Measurements from ENCODE around the gene CCT5. TPM values are rescaled to one million over a fixed set of nuclear protein-coding genes. Genes with fewer than 3 reads are reported as not detected.

Gene CCT5
- total RNA-seq (10 to 100 TPM; 27.4 to 32.0 TPM), total RNA-seq (65.9 to 994 (median 145) reads per million in 172 experiments)
- 141 TPM for polyA plus RNA-seq (2013, experiment 1 of 2)
- 127 TPM for polyA plus RNA-seq (2013, experiment 2 of 2)

- Mint-ChIP-seq H3K27ac (peak within 1 kb of the TSS; percentile 99), H3K36me3 (ENCODE audit: low read depth) (peaks cover 48% of the 10 kb centered on the region), H3K4me3 (peak within 1 kb of the TSS; percentile 98), H3K9me3 (no peaks in the 10 kb centered on the region), H3K27me3 (no peaks in the 10 kb centered on the region), H3K4me1 (ENCODE audit: low read depth) (peaks cover 60% of the 10 kb centered on the region)
- intact Hi-C loops (cut with DNase I, micrococcal nuclease), result loop anchor here (1.0 to 2.0 kb wide), 3 partner anchors 103 to 511 kb away; partner anchors contain the start of genes DAP (in 1 of the 2) and MARCHF6 (in 1 of the 2)
- ChIA-PET CTCF (interaction anchor here (0.7 kb wide), 1 partner anchor 188 kb away, joined by 3 read pairs; no protein-coding TSS in a partner anchor), POLR2A (interaction anchor here (1.3 to 3.6 kb wide), 5 partner anchors 12 to 511 kb away, joined by 4 to 56 read pairs (median 4); partner anchors contain the start of genes DAP and MARCHF6)
- Histone ChIP-seq H3K27me3 (ENCODE audit: control insufficient read depth in 1 of 2, insufficient read depth in 2 of 2, low read length in 2 of 2) (no peaks in the 10 kb centered on the region), H3K4me1 (ENCODE audit: insufficient read depth, low read length) (peaks cover 43% of the 10 kb centered on the region), H3K27ac (ENCODE audit: low read depth in 1 of 2, low read length in 2 of 2) (peak within 1 kb of the TSS; percentile 84 to 100), H3K36me3 (ENCODE audit: insufficient read depth, low read length) (peaks cover 18% of the 10 kb centered on the region), H3K9me3 (ENCODE audit: control insufficient read depth in 1 of 2, insufficient read depth in 1 of 2, low read length in 2 of 2) (no peaks in the 10 kb centered on the region), H3K4me3 (ENCODE audit: low read length) (peak within 1 kb of the TSS; percentile 95)
- TF ChIP-seq CTCF (IDR thresholded peaks at IDR 0.05), result no peak
- peak; percentile 76 to 98 (median 88) for DNase-seq
- ATAC-seq (ENCODE audit: poor library complexity), result peak; percentile 81
These were observed at the start of gene CCT5 for GRCh38 chr5:10249948-10250805. Gene CCT5 (plus strand): TSS chr5:10250280. CDS start chr5:10250341, 61 bp downstream.

- ChIA-PET POLR2A (no interaction called here), CTCF (no interaction called here)
- no peak for TF ChIP-seq CTCF (IDR thresholded peaks at IDR 0.05)
- no peaks in the 10 kb centered on the region for H3K36me3 ChIP-seq (ENCODE audit: insufficient read depth, low read length)
- H3K4me3 ChIP-seq (ENCODE audit: low read length), result no peak overlapping the region
- no peaks in the 10 kb centered on the region for H3K27me3 ChIP-seq (ENCODE audit: control insufficient read depth in 1 of 2, insufficient read depth in 2 of 2, low read length in 2 of 2)
- no peaks in the 10 kb centered on the region for H3K4me1 ChIP-seq (ENCODE audit: insufficient read depth, low read length)
- ATAC-seq (ENCODE audit: poor library complexity) (no peak), DNase-seq (no peak)
- intact Hi-C loops (cut with DNase I, micrococcal nuclease), result no loop called here
- no peaks in the 10 kb centered on the region for H3K9me3 Mint-ChIP-seq
- no peak overlapping the region for H3K27ac Mint-ChIP-seq
- no peak overlapping the region for H3K4me3 Mint-ChIP-seq
- peaks cover 10 to 14% of the 10 kb centered on the region in 2 experiments for H3K9me3 ChIP-seq (ENCODE audit: control insufficient read depth in 1 of 2, insufficient read depth in 1 of 2, low read length in 2 of 2)
- no peaks in the 10 kb centered on the region for H3K27me3 Mint-ChIP-seq
- H3K36me3 Mint-ChIP-seq (ENCODE audit: low read depth), result peaks cover 4% of the 10 kb centered on the region
- no peaks in the 10 kb centered on the region for H3K4me1 Mint-ChIP-seq (ENCODE audit: low read depth)
- H3K27ac ChIP-seq (ENCODE audit: low read depth in 1 of 2, low read length in 2 of 2), result no peak overlapping the region
These were observed 48.7 kb upstream of the CCT5 start for GRCh38 chr5:10201223-10201868.

- no peak overlapping the region for H3K27ac Mint-ChIP-seq
- H3K36me3 ChIP-seq (ENCODE audit: insufficient read depth, low read length), result no peaks in the 10 kb centered on the region
- CTCF ChIA-PET, result no interaction called here
These were observed 47.8 kb upstream of the CCT5 start for GRCh38 chr5:10202089-10202910.

More at GRCh38 chr5:10202089-10202910, 47.8 kb upstream of the CCT5 start:
- POLR2A ChIA-PET, result no interaction called here
- no peak overlapping the region for H3K4me3 Mint-ChIP-seq
- no peaks in the 10 kb centered on the region for H3K4me1 Mint-ChIP-seq (ENCODE audit: low read depth)
- no peaks in the 10 kb centered on the region for H3K9me3 Mint-ChIP-seq
- no peaks in the 10 kb centered on the region for H3K4me1 ChIP-seq (ENCODE audit: insufficient read depth, low read length)
- peaks cover 6 to 10% of the 10 kb centered on the region in 2 experiments for H3K9me3 ChIP-seq (ENCODE audit: control insufficient read depth in 1 of 2, insufficient read depth in 1 of 2, low read length in 2 of 2)
- peaks cover 4% of the 10 kb centered on the region for H3K36me3 Mint-ChIP-seq (ENCODE audit: low read depth)
- intact Hi-C loops (cut with DNase I, micrococcal nuclease), result no loop called here
- H3K27me3 ChIP-seq (ENCODE audit: control insufficient read depth in 1 of 2, insufficient read depth in 2 of 2, low read length in 2 of 2), result no peaks in the 10 kb centered on the region
- DNase-seq, result no peak
- no peaks in the 10 kb centered on the region for H3K27me3 Mint-ChIP-seq
- H3K27ac ChIP-seq (ENCODE audit: low read depth in 1 of 2, low read length in 2 of 2), result no peak overlapping the region
- TF ChIP-seq CTCF (IDR thresholded peaks at IDR 0.05), result no peak
- H3K4me3 ChIP-seq (ENCODE audit: low read length), result no peak overlapping the region
- no peak for ATAC-seq (ENCODE audit: poor library complexity)

All from CD4-positive, alpha-beta T cell (primary cell).